Hepatocyte (in vitro differentiated cells): ENCODE measurements around the gene DRAP1.

Experiments used
- CTCF ChIP-seq: fragments of 200-600 bp; sonication (generic); IDR thresholded peaks from 2 replicates; pipeline ENCODE4 v1.5.1; 2016; ENCODE audit warnings: antibody characterized with exemption, mild to moderate bottlenecking; ENCODE audit not compliant: poor library complexity
- EZH2 ChIP-seq: fragments of 200-600 bp; sonication (generic); IDR thresholded peaks from 2 replicates; pipeline ENCODE4 v1.6.1; 2016; ENCODE audit warnings: antibody characterized with exemption, mild to moderate bottlenecking, borderline replicate concordance

- TF ChIP-seq CTCF (no peak), EZH2 (no peak)
These were observed 26.8 kb downstream of the DRAP1 start for GRCh38 chr11:65945941-65946558.
